ENCODE data around the gene GNAI1.

The GNAI1 gene

GRCh38 chr7:80159802-80160201 lies 25.2 kb downstream of the GNAI1 start:
- no peak for DNase-seq (ENCODE audit: low read depth)

GRCh38 chr7:80161466-80161865 lies 26.8 kb downstream of the GNAI1 start:
- no peak for DNase-seq (ENCODE audit: low read depth)

DNA sequence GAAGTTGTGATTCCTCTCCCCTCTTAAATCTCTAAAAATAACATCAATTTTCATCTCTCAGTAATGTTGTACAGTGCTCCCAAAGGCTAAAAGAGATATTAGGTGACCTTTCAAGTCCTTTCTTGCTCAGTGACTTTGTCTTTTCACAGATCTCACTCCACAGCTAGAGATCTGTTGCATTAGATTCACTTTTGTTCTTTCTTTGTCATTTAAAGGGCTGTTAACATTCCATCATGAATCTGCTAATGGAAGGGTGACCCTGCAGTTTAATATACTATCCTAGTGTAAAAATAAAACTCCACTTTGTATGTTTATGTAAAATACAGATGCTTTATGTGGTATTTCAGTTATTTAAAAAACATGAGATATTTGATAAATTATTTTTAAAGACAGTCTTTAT lies 30.5 kb downstream of the GNAI1 start:
- DNase-seq (ENCODE audit: low read depth): no peak

GRCh38 chr7:80170445-80170844 lies 35.8 kb downstream of the GNAI1 start:
- DNase-seq (ENCODE audit: low read depth): no peak

DNA sequence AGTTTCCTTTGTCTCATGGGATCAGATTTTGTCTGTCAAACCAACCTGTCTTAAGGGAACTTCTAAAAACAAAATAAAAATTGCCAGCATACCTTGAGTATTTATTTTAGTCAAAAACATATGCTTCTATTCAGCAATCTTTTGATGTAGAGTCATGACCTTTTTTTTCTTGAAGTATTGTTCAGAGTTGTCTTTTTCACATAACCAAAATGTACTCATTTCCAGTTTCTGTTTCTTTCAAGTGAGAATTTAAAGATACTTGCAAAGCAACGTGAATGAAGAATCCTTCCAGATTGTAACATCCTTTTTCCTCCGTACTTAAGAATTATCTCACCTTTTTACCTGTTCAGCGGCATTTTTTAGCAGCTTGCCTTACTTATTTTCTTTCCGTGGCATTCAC lies 37.8 kb downstream of the GNAI1 start:
- DNase-seq (ENCODE audit: low read depth): no peak

DNA sequence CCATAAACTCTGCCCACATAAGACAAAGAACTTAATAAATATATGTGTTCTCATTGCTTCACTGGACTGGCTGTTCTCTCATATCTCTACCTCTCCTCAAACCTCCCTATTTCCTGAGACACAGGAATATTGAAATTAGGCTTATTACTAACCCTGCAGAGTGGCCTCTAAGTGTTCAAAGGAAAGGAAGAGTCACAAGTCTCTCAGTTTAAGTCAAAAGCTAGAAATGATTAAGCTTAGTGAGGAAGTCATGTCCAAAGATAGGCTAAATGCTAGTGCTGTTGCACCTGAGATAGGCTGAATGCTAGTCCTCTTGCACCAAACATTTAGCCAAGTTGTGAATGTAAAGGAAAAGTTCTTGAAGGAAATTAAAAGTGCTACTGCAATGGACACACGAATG lies 41.1 kb downstream of the GNAI1 start:
- no peak for DNase-seq (ENCODE audit: low read depth)

DNA sequence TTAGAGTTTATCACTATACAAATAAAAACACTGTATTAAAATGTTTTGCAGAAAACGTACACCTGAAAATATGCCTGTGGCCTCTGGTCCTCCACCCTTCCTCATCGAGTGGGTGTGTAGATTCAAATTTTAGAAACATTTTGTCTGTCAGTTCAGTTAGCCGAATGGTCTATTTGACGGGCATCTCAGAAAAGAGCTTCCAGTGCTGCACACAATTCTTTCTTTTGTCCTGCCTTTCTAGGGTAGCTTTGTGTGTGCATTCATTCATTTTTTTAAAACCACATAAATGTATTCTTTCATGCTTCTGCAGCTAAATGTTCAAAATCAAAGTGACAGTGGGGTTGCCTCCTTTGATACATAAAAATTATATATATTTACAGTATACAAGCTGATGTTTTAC lies 46.8 kb downstream of the GNAI1 start:
- DNase-seq (ENCODE audit: low read depth): no peak

- DNase-seq (ENCODE audit: low read depth): no peak
These were observed 48.1 kb downstream of the GNAI1 start for GRCh38 chr7:80182630-80183276.

GRCh38 chr7:80183351-80183750 lies 48.7 kb downstream of the GNAI1 start:
- no peak for DNase-seq (ENCODE audit: low read depth)

DNA sequence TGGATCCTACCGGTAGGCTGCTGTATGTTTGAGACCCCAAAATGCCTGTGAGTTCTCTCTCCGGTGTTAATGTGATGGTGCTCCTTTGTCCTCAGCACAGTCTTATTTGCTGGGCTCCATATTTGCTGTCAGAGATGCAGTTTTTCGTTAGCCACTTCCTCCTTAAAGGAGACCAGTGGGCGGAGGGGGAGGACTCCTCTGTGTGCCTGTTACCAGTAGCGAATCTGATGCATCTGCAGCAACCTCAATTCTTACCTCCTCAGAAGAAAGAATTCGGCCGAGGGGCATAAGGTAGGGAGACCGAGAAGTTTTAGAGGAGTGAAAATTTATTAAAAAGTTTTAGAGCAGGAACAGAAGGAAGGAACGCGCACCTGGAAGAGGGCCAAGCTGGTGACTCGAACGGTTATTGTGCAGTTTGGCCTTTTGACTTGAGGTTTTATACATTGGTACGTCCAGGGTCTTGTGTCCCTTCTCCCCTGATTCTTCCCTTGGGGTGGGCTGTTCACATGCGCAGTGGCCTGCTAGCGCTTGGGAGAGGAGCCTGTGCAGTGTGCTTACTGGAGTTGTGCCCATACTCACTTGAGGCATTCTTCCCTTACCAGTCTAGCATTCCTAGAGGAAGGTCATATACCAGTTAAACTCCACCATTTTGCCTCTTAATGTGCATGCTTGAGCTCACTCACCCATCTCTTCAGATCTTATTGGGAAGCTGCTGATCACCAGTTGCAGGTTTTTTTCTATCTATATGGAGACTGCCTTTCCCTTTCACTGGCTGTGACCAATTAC lies 49.5 kb downstream of the GNAI1 start:
- no peak for DNase-seq (ENCODE audit: low read depth)

- DNase-seq (ENCODE audit: low read depth): no peak
These were observed 50.1 kb downstream of the GNAI1 start for GRCh38 chr7:80184693-80185092.

GRCh38 chr7:80185571-80185970 lies 50.9 kb downstream of the GNAI1 start:
- DNase-seq (ENCODE audit: low read depth): no peak

- DNase-seq (ENCODE audit: low read depth): no peak
These were observed 52.1 kb downstream of the GNAI1 start for GRCh38 chr7:80186721-80187120.

- no peak for DNase-seq (ENCODE audit: low read depth)
These were observed 52.6 kb downstream of the GNAI1 start for GRCh38 chr7:80187279-80187678.

- no peak for DNase-seq (ENCODE audit: low read depth)
These were observed 53.1 kb downstream of the GNAI1 start for GRCh38 chr7:80187727-80188126.

DNA sequence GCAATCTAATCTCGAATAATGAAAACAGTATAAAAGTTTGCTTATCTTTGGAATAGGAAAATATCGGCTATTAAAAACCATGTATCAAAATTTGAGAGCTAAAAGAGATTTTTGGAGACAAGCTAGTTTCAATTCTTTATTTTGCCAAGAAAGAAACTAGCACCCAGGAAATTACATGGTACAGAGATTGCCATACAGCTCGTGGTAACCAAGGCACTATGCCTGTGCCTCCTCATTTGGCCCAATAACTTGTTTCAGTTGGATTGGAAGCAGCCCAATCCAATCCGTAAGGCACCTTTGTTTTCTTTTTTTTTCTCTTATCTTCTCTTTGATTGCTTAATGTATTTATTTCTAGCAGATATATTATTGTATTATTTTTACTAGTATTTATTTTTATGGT lies 55.0 kb downstream of the GNAI1 start:
- no peak for DNase-seq (ENCODE audit: low read depth)

DNA sequence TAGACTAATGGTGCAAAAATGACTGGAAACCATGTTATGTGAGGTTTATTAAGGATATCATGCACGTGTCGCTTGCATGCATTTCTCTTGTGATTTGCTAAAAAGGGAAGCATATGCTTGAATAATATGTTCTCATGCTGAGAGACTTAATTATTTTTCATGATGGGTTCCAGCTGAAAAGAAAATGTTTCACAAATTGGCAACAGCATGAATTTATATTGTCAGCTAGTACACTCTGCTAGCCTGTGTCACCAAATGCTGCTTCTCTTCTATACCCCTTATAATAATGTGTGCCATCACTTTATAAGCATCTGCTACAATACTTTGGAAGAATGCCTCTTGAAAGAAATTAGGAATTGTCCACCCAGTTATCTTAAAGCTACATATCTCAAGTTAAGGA lies 63.0 kb downstream of the GNAI1 start:
- no peak for DNase-seq (ENCODE audit: low read depth)

DNA sequence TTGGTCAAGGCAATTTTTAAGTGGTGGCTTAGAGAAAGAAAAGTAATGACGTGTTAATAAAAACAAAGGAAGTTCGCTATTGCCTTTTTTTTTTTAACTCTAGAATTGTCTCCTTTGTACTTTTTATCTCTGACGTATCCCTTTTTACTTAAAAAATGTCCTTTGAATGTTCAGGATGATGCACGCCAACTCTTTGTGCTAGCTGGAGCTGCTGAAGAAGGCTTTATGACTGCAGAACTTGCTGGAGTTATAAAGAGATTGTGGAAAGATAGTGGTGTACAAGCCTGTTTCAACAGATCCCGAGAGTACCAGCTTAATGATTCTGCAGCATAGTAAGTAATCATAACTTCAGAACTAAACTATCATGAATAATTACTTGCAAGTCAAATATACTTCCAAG lies 64.4 kb downstream of the GNAI1 start:
- no peak for DNase-seq (ENCODE audit: low read depth)

- DNase-seq (ENCODE audit: low read depth): no peak
These were observed 69.8 kb downstream of the GNAI1 start for GRCh38 chr7:80204454-80204853.

DNA sequence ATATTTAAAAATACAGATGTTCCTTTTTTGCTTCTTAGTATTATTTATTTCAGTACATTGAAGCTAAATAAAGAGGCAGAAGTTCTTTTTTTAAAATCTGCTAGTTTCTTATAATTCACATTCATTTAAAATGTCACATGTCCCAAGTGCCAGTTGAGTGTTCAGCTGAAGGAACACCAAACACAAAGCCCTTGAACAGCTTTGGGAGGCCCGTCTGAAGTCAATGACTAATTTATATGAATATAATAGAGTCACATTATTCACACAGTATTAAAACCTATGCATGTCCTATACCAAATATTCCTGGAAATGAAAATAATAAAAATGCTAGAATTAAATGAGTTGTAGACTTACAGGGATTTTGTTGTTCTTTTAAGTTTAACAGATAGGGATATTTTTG lies 70.3 kb downstream of the GNAI1 start:
- DNase-seq (ENCODE audit: low read depth): no peak

- no peak for DNase-seq (ENCODE audit: low read depth)
These were observed 72.1 kb downstream of the GNAI1 start for GRCh38 chr7:80206763-80207162.

DNA sequence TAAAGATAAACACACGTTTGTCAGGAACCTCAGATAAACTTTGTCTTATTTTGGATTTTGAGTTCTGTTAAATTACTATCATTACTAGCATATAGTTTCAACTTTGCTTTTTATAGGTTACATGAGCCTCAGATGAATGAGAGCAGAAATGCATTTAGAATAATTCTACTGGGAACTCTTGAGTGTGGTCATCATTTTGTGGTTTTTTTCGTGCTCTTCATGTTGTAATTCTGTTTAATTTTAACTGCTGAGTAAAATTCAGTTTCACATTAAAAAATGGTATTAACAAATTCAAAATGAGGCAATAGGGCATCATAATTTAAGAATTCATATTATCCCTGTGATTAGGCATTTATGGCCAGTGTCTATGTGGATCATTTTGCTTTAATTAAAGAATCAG lies 72.9 kb downstream of the GNAI1 start:
- no peak for DNase-seq (ENCODE audit: low read depth)

GRCh38 chr7:80208700-80209099 lies 74.1 kb downstream of the GNAI1 start:
- no peak for DNase-seq (ENCODE audit: low read depth)

GRCh38 chr7:80210400-80210799 lies 75.8 kb downstream of the GNAI1 start:
- no peak for DNase-seq (ENCODE audit: low read depth)
